Measurements from ENCODE around the gene CELA1. TPM values are rescaled to one million over a fixed set of nuclear protein-coding genes. Genes with fewer than 3 reads are reported as not detected.
A peak's percentile ranks its signal among the peaks of the same experiment; 100 is the strongest.

Gene CELA1
- total RNA-seq, 1 experiment from 2014 or later, result 1.2 TPM

DNA sequence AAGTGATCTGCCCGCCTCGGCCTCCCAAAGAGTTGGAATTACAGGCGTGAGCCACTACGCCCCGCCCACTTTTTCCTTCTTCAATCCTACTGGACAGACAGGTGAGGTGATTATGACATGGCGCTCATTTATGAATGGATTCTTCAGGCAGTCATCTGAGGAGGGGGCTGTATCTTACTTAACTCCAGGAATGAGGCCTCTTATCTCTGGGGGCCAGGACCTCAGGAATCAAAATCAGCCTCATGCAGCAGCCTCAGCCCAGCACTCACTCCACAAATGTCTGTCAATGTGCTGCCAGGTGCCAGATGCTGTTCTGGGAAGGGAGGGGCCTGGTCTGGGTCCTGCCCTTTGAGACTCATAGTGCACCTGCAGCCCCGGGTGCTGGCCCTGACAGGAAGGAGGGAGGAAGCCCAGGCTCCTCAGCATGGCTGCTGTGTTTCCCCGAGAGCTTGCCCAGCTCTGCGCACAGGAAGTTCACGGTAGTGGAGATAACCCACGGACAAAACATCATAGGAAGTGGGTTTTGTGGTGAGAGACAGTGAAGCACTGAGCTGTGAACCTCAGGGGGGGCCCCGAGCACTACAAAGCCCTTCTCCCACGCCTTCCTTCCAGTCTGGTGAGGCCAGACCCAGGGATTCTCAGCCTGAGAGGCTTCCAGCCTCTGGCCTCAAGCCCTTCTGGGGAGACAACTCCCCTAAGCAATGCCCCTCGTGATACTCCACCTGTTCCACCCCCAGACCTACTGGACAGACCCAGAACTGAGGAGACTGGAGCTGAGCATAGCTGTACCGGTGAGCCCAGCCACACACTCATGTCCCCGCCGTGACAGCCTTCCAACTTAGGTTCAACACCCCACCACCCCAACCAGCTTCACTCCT, 22.4 kb upstream of the CELA1 start:
- no peak for DNase-seq (ENCODE audit: low read depth in 1 of 2, low spot score in 2 of 2)
- Histone ChIP-seq H3K9me3 (replicated peaks) (no peaks in the 10 kb centered on the region), H3K27ac (no peak overlapping the region), H3K27me3 (replicated peaks) (no peaks in the 10 kb centered on the region), H3K4me1 (replicated peaks) (peaks cover 29% of the 10 kb centered on the region), H3K4me3 (no peak overlapping the region), H3K36me3 (peaks cover 32% of the 10 kb centered on the region)

GRCh38 chr12:51365276-51365675, 18.8 kb upstream of the CELA1 start:
- H3K9me3 ChIP-seq (replicated peaks), result no peaks in the 10 kb centered on the region
- H3K27ac ChIP-seq, result no peak overlapping the region
- no peak for DNase-seq (ENCODE audit: low read depth in 1 of 2, low spot score in 2 of 2)
- no peaks in the 10 kb centered on the region for H3K27me3 ChIP-seq (replicated peaks)
- no peak overlapping the region for H3K4me3 ChIP-seq
- peaks cover 26% of the 10 kb centered on the region for H3K4me1 ChIP-seq (replicated peaks)
- H3K36me3 ChIP-seq, result peaks cover 34% of the 10 kb centered on the region

GRCh38 chr12:51364001-51364400, 17.5 kb upstream of the CELA1 start:
- Histone ChIP-seq H3K36me3 (peaks cover 26% of the 10 kb centered on the region), H3K27ac (no peak overlapping the region), H3K27me3 (replicated peaks) (no peaks in the 10 kb centered on the region), H3K4me3 (no peak overlapping the region), H3K9me3 (replicated peaks) (no peaks in the 10 kb centered on the region), H3K4me1 (replicated peaks) (peaks cover 22% of the 10 kb centered on the region)
- no peak for DNase-seq (ENCODE audit: low read depth in 1 of 2, low spot score in 2 of 2)

GRCh38 chr12:51362747-51363342, 16.4 kb upstream of the CELA1 start:
- DNase-seq (ENCODE audit: low read depth in 1 of 2, low spot score in 2 of 2), result peak in 1 of 2 experiments; percentile 39
- Histone ChIP-seq H3K36me3 (peaks cover 26% of the 10 kb centered on the region), H3K27me3 (replicated peaks) (no peaks in the 10 kb centered on the region), H3K4me3 (no peak overlapping the region), H3K4me1 (replicated peaks) (peaks cover 20% of the 10 kb centered on the region), H3K9me3 (replicated peaks) (no peaks in the 10 kb centered on the region), H3K27ac (no peak overlapping the region)

DNA sequence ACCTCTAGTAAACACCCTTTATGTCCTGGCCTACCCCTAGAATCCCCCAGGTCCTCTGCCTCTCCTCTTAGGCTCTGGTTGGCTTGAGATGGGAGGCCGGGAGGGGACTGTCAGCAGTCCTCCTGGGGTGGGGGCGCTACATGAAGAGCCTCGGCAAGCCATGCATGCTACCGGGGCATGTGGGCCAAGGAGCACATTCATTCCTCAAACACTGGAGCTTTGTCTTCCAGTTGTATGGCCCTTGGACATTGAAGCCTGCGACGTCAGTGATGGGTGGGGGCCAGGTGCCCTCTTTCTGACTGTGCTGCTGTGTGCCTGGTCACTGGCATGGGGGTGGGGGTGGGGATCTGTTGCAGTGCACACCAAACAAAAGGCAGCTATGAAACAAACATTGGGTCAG, 15.8 kb upstream of the CELA1 start:
- no peaks in the 10 kb centered on the region for H3K9me3 ChIP-seq (replicated peaks)
- H3K27me3 ChIP-seq (replicated peaks), result no peaks in the 10 kb centered on the region
- peaks cover 20% of the 10 kb centered on the region for H3K4me1 ChIP-seq (replicated peaks)
- no peak overlapping the region for H3K27ac ChIP-seq
- no peak for DNase-seq (ENCODE audit: low read depth in 1 of 2, low spot score in 2 of 2)
- H3K4me3 ChIP-seq, result no peak overlapping the region
- peaks cover 30% of the 10 kb centered on the region for H3K36me3 ChIP-seq

DNA sequence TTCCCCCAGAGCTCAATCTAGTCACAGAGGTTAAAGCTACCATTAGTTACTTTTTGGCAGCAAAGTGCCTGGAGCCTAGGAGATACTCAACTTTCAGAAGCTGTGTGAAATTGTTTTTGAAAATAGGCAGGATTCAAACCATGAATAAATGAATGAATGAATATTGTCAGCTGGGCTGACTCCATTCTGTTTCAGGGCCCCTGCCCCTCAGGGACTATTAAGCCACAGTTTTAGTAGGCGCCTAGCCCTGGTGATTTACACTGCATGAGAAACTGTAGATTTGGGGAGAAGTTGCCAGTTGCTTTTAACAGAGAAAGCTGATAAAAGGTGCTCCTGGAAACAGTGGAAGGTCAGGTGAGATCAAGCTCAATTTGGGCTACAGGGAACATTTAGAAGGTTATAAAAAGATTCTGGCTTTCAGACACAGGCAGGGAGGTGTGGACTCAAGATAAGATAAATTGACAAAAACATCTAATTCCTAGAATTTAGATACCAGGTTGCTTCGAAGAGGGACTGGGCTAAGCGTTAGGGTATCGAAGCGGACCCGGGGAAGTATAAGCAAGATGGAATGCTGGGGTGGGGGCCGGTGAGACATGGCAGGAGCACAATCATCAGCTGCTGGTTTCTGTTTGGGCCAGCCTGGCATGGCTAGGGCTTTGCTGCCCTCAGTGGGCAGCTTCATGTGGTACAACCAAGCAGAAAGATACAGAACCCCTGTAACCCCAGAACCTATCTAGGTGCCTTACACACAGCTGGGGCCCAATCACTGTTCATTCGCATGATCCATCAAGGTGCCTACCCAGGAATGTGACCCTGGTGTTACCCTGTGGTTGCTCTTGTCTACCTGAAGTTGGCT, 14.9 kb upstream of the CELA1 start:
- DNase-seq (ENCODE audit: low read depth in 1 of 2, low spot score in 2 of 2), result no peak
- Histone ChIP-seq H3K4me3 (no peak overlapping the region), H3K4me1 (replicated peaks) (peaks cover 20% of the 10 kb centered on the region), H3K27ac (no peak overlapping the region), H3K36me3 (peaks cover 38% of the 10 kb centered on the region), H3K27me3 (replicated peaks) (no peaks in the 10 kb centered on the region), H3K9me3 (replicated peaks) (no peaks in the 10 kb centered on the region)

- Histone ChIP-seq H3K27me3 (replicated peaks) (no peaks in the 10 kb centered on the region), H3K4me1 (replicated peaks) (peaks cover 20% of the 10 kb centered on the region), H3K27ac (no peak overlapping the region), H3K36me3 (peaks cover 45% of the 10 kb centered on the region), H3K9me3 (replicated peaks) (no peaks in the 10 kb centered on the region), H3K4me3 (no peak overlapping the region)
- no peak for DNase-seq (ENCODE audit: low read depth in 1 of 2, low spot score in 2 of 2)
Observed at GRCh38 chr12:51360315-51360714, 13.8 kb upstream of the CELA1 start.

GRCh38 chr12:51359851-51360250, 13.4 kb upstream of the CELA1 start:
- H3K4me3 ChIP-seq, result no peak overlapping the region
- H3K9me3 ChIP-seq (replicated peaks), result no peaks in the 10 kb centered on the region
- no peak for DNase-seq (ENCODE audit: low read depth in 1 of 2, low spot score in 2 of 2)
- H3K27ac ChIP-seq, result no peak overlapping the region
- H3K36me3 ChIP-seq, result peaks cover 49% of the 10 kb centered on the region
- no peaks in the 10 kb centered on the region for H3K27me3 ChIP-seq (replicated peaks)
- peaks cover 20% of the 10 kb centered on the region for H3K4me1 ChIP-seq (replicated peaks)

- Histone ChIP-seq H3K27me3 (replicated peaks) (no peaks in the 10 kb centered on the region), H3K9me3 (replicated peaks) (no peaks in the 10 kb centered on the region), H3K4me1 (replicated peaks) (peaks cover 17% of the 10 kb centered on the region), H3K36me3 (peaks cover 50% of the 10 kb centered on the region), H3K4me3 (no peak overlapping the region), H3K27ac (no peak overlapping the region)
- DNase-seq (ENCODE audit: low read depth in 1 of 2, low spot score in 2 of 2), result no peak
Observed at GRCh38 chr12:51358496-51358895, 12.0 kb upstream of the CELA1 start.

GRCh38 chr12:51357374-51358047, 11.0 kb upstream of the CELA1 start:
- H3K9me3 ChIP-seq (replicated peaks), result no peaks in the 10 kb centered on the region

GRCh38 chr12:51351913-51352532, 5.5 kb upstream of the CELA1 start:
- DNase-seq (ENCODE audit: low read depth in 1 of 2, low spot score in 2 of 2), result peak; percentile 48 to 70
- Histone ChIP-seq H3K4me3 (no peak overlapping the region), H3K27me3 (replicated peaks) (no peaks in the 10 kb centered on the region), H3K27ac (no peak overlapping the region), H3K4me1 (replicated peaks) (peaks cover 36% of the 10 kb centered on the region), H3K36me3 (peaks cover 22% of the 10 kb centered on the region; the same call in 1 of the 2 replicates), H3K9me3 (replicated peaks) (no peaks in the 10 kb centered on the region)

More at GRCh38 chr12:51357374-51358047, 11.0 kb upstream of the CELA1 start:
- peaks cover 8% of the 10 kb centered on the region for H3K4me1 ChIP-seq (replicated peaks)
- no peaks in the 10 kb centered on the region for H3K27me3 ChIP-seq (replicated peaks)
- H3K27ac ChIP-seq, result no peak overlapping the region
- H3K4me3 ChIP-seq, result no peak overlapping the region
- no peak for DNase-seq (ENCODE audit: low read depth in 1 of 2, low spot score in 2 of 2)
- peaks cover 54% of the 10 kb centered on the region for H3K36me3 ChIP-seq

DNA sequence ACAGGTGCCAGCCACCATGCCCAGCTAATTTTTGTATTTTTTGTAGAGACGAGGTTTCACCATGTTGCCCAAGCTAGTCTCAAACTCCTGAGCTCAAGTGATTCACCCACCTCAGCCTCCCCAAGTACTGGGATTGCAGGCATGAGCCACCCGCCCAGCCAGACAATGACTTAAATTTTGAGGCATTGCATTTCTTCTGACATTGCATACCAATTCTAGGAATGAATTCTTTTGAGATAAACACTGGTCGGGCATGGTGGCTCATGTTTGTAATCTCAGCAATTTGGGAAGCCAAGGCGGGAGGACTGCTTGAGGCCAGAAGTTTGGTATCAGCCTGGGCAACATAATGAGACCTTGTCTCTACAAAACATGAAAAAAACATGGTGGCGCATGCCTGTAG, 2.5 kb upstream of the CELA1 start:
- peak; percentile 87 to 89 for DNase-seq (ENCODE audit: low read depth in 1 of 2, low spot score in 2 of 2)
- Histone ChIP-seq H3K36me3 (0 out of 2 replicates have a peak, but pooled peaks cover 4% of the 10 kb centered on the region), H3K4me1 (replicated peaks) (peaks cover 57% of the 10 kb centered on the region), H3K27me3 (replicated peaks) (no peaks in the 10 kb centered on the region), H3K4me3 (no peak overlapping the region), H3K27ac (peak overlapping the region; percentile 64), H3K9me3 (replicated peaks) (no peaks in the 10 kb centered on the region)

- peak overlapping the region; percentile 64 for H3K27ac ChIP-seq
- peaks cover 57% of the 10 kb centered on the region for H3K4me1 ChIP-seq (replicated peaks)
- H3K36me3 ChIP-seq, result 0 out of 2 replicates have a peak, but pooled peaks cover 4% of the 10 kb centered on the region
- DNase-seq (ENCODE audit: low read depth in 1 of 2, low spot score in 2 of 2), result no peak
- H3K4me3 ChIP-seq, result no peak overlapping the region
- no peaks in the 10 kb centered on the region for H3K27me3 ChIP-seq (replicated peaks)
- no peaks in the 10 kb centered on the region for H3K9me3 ChIP-seq (replicated peaks)
Observed at GRCh38 chr12:51348116-51348515, 1.6 kb upstream of the CELA1 start.

All from SJSA1 (cell line).